ENCODE results near the gene GJC2.

The GJC2 gene

GRCh38 chr1:228190182-228190581 is 40.5 kb downstream of the GJC2 start:
- Histone ChIP-seq H3K27ac (ENCODE audit: low read depth, low read length) (no peak overlapping the region), H3K36me3 (ENCODE audit: control insufficient read depth, insufficient read depth, low read length) (no peaks in the 10 kb centered on the region), H3K4me1 (ENCODE audit: control insufficient read depth, insufficient read depth, low read length) (no peaks in the 10 kb centered on the region)

GRCh38 chr1:228190778-228191177 is 41.0 kb downstream of the GJC2 start:
- H3K27ac ChIP-seq (ENCODE audit: low read depth, low read length): no peak overlapping the region
- no peaks in the 10 kb centered on the region for H3K27me3 ChIP-seq (ENCODE audit: control insufficient read depth, insufficient read depth, low read length)
- no peaks in the 10 kb centered on the region for H3K9me3 ChIP-seq (ENCODE audit: control insufficient read depth, insufficient read depth, low read length)
- no peaks in the 10 kb centered on the region for H3K36me3 ChIP-seq (ENCODE audit: control insufficient read depth, insufficient read depth, low read length)
- no peak overlapping the region for H3K9ac ChIP-seq (ENCODE audit: low read depth, low read length)
- no peak overlapping the region for H3K4me3 ChIP-seq (ENCODE audit: low read depth, low read length)
- no peaks in the 10 kb centered on the region for H3K4me1 ChIP-seq (ENCODE audit: control insufficient read depth, insufficient read depth, low read length)

More at GRCh38 chr1:228190182-228190581, 40.5 kb downstream of the GJC2 start:
- no peaks in the 10 kb centered on the region for H3K9me3 ChIP-seq (ENCODE audit: control insufficient read depth, insufficient read depth, low read length)
- H3K4me3 ChIP-seq (ENCODE audit: low read depth, low read length): no peak overlapping the region
- no peak overlapping the region for H3K9ac ChIP-seq (ENCODE audit: low read depth, low read length)
- H3K27me3 ChIP-seq (ENCODE audit: control insufficient read depth, insufficient read depth, low read length): no peaks in the 10 kb centered on the region

GRCh38 chr1:228194436-228194835 is 44.7 kb downstream of the GJC2 start:
- H3K4me1 ChIP-seq (ENCODE audit: control insufficient read depth, insufficient read depth, low read length): no peaks in the 10 kb centered on the region
- H3K36me3 ChIP-seq (ENCODE audit: control insufficient read depth, insufficient read depth, low read length): no peaks in the 10 kb centered on the region
- H3K4me3 ChIP-seq (ENCODE audit: low read depth, low read length): no peak overlapping the region

GRCh38 chr1:228194921-228195812 is 45.4 kb downstream of the GJC2 start:
- no peaks in the 10 kb centered on the region for H3K4me1 ChIP-seq (ENCODE audit: control insufficient read depth, insufficient read depth, low read length)
- peaks cover 16% of the 10 kb centered on the region for H3K9me3 ChIP-seq (ENCODE audit: control insufficient read depth, insufficient read depth, low read length)
- no peak overlapping the region for H3K4me3 ChIP-seq (ENCODE audit: low read depth, low read length)
- H3K27me3 ChIP-seq (ENCODE audit: control insufficient read depth, insufficient read depth, low read length): no peaks in the 10 kb centered on the region; the same call in 1 of the 2 replicates
- H3K27ac ChIP-seq (ENCODE audit: low read depth, low read length): no peak overlapping the region
- no peaks in the 10 kb centered on the region for H3K36me3 ChIP-seq (ENCODE audit: control insufficient read depth, insufficient read depth, low read length)
- H3K9ac ChIP-seq (ENCODE audit: low read depth, low read length): no peak overlapping the region

More at GRCh38 chr1:228194436-228194835, 44.7 kb downstream of the GJC2 start:
- Histone ChIP-seq H3K9me3 (ENCODE audit: control insufficient read depth, insufficient read depth, low read length) (peaks cover 12% of the 10 kb centered on the region; the same call in 1 of the 2 replicates), H3K27ac (ENCODE audit: low read depth, low read length) (no peak overlapping the region), H3K27me3 (ENCODE audit: control insufficient read depth, insufficient read depth, low read length) (no peaks in the 10 kb centered on the region; the same call in 1 of the 2 replicates), H3K9ac (ENCODE audit: low read depth, low read length) (no peak overlapping the region)

GRCh38 chr1:228197555-228198147 is 47.9 kb downstream of the GJC2 start:
- H3K9ac ChIP-seq (ENCODE audit: low read depth, low read length): no peak overlapping the region
- H3K27me3 ChIP-seq (ENCODE audit: control insufficient read depth, insufficient read depth, low read length): no peaks in the 10 kb centered on the region; the same call in 1 of the 2 replicates
- peaks cover 16% of the 10 kb centered on the region for H3K9me3 ChIP-seq (ENCODE audit: control insufficient read depth, insufficient read depth, low read length)
- no peaks in the 10 kb centered on the region for H3K4me1 ChIP-seq (ENCODE audit: control insufficient read depth, insufficient read depth, low read length)
- no peak overlapping the region for H3K4me3 ChIP-seq (ENCODE audit: low read depth, low read length)
- no peak overlapping the region for H3K27ac ChIP-seq (ENCODE audit: low read depth, low read length)
- H3K36me3 ChIP-seq (ENCODE audit: control insufficient read depth, insufficient read depth, low read length): no peaks in the 10 kb centered on the region

GRCh38 chr1:228198977-228199590 is 49.4 kb downstream of the GJC2 start:
- no peaks in the 10 kb centered on the region for H3K4me1 ChIP-seq (ENCODE audit: control insufficient read depth, insufficient read depth, low read length)
- no peak overlapping the region for H3K9ac ChIP-seq (ENCODE audit: low read depth, low read length)
- no peak overlapping the region for H3K4me3 ChIP-seq (ENCODE audit: low read depth, low read length)
- H3K27me3 ChIP-seq (ENCODE audit: control insufficient read depth, insufficient read depth, low read length): peaks cover 14% of the 10 kb centered on the region
- no peak overlapping the region for H3K27ac ChIP-seq (ENCODE audit: low read depth, low read length)
- peaks cover 16% of the 10 kb centered on the region for H3K9me3 ChIP-seq (ENCODE audit: control insufficient read depth, insufficient read depth, low read length)
- H3K36me3 ChIP-seq (ENCODE audit: control insufficient read depth, insufficient read depth, low read length): no peaks in the 10 kb centered on the region

GRCh38 chr1:228204958-228205357 is 55.2 kb downstream of the GJC2 start:
- Histone ChIP-seq H3K27me3 (ENCODE audit: control insufficient read depth, insufficient read depth, low read length) (peaks cover 31% of the 10 kb centered on the region), H3K9ac (ENCODE audit: low read depth, low read length) (no peak overlapping the region), H3K36me3 (ENCODE audit: control insufficient read depth, insufficient read depth, low read length) (no peaks in the 10 kb centered on the region), H3K27ac (ENCODE audit: low read depth, low read length) (no peak overlapping the region), H3K9me3 (ENCODE audit: control insufficient read depth, insufficient read depth, low read length) (no peaks in the 10 kb centered on the region; the same call in 1 of the 2 replicates), H3K4me1 (ENCODE audit: control insufficient read depth, insufficient read depth, low read length) (no peaks in the 10 kb centered on the region), H3K4me3 (ENCODE audit: low read depth, low read length) (no peak overlapping the region)

- Histone ChIP-seq H3K4me3 (ENCODE audit: low read depth, low read length) (no peak overlapping the region), H3K27me3 (ENCODE audit: control insufficient read depth, insufficient read depth, low read length) (peaks cover 31% of the 10 kb centered on the region), H3K27ac (ENCODE audit: low read depth, low read length) (no peak overlapping the region), H3K4me1 (ENCODE audit: control insufficient read depth, insufficient read depth, low read length) (no peaks in the 10 kb centered on the region), H3K9ac (ENCODE audit: low read depth, low read length) (no peak overlapping the region), H3K9me3 (ENCODE audit: control insufficient read depth, insufficient read depth, low read length) (no peaks in the 10 kb centered on the region), H3K36me3 (ENCODE audit: control insufficient read depth, insufficient read depth, low read length) (no peaks in the 10 kb centered on the region)
Observed at GRCh38 chr1:228205526-228206436, 56.1 kb downstream of the GJC2 start.

- Histone ChIP-seq H3K9me3 (ENCODE audit: control insufficient read depth, insufficient read depth, low read length) (no peaks in the 10 kb centered on the region), H3K4me1 (ENCODE audit: control insufficient read depth, insufficient read depth, low read length) (no peaks in the 10 kb centered on the region), H3K4me3 (ENCODE audit: low read depth, low read length) (no peak overlapping the region), H3K27ac (ENCODE audit: low read depth, low read length) (no peak overlapping the region), H3K36me3 (ENCODE audit: control insufficient read depth, insufficient read depth, low read length) (no peaks in the 10 kb centered on the region), H3K27me3 (ENCODE audit: control insufficient read depth, insufficient read depth, low read length) (peaks cover 35% of the 10 kb centered on the region), H3K9ac (ENCODE audit: low read depth, low read length) (no peak overlapping the region)
Observed at GRCh38 chr1:228206582-228207351, 57.0 kb downstream of the GJC2 start.

GRCh38 chr1:228207381-228207810 is 57.7 kb downstream of the GJC2 start:
- Histone ChIP-seq H3K4me1 (ENCODE audit: control insufficient read depth, insufficient read depth, low read length) (no peaks in the 10 kb centered on the region), H3K9me3 (ENCODE audit: control insufficient read depth, insufficient read depth, low read length) (no peaks in the 10 kb centered on the region), H3K27ac (ENCODE audit: low read depth, low read length) (no peak overlapping the region), H3K27me3 (ENCODE audit: control insufficient read depth, insufficient read depth, low read length) (peaks cover 39% of the 10 kb centered on the region), H3K9ac (ENCODE audit: low read depth, low read length) (no peak overlapping the region), H3K4me3 (ENCODE audit: low read depth, low read length) (no peak overlapping the region), H3K36me3 (ENCODE audit: control insufficient read depth, insufficient read depth, low read length) (no peaks in the 10 kb centered on the region)
